GM18520 (cell line): Measurements from ENCODE around the gene SESN1.
A peak's percentile ranks its signal among the peaks of the same experiment; 100 is the strongest.

Source experiments
- ATAC-seq: cut with Tn5 transposase; IDR thresholded peaks from one replicate; pipeline ENCODE4 v1.9.1; 2021; ENCODE audit not compliant: unreplicated experiment

SESN1 gene

DNA sequence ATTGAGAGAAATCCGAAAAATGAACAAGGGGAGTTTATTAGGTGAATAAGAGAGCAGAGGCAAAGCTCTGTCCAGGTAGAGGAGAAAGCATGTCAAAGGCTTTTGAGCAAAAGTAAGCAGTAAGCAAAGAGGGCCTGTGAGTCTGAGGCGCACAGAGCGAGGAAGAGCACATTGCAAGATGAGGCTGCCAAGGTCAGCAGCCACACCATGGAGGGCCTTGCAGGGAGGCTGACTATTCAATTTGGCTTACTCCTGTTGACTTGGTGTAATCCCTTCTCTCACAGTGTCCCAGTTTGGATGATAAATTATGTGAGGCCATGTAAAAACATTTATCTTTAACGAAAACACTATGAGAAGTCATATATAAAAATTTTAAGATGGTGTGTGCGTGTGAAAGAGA, 32.4 kb downstream of the SESN1 start:
- ATAC-seq = no peak

DNA sequence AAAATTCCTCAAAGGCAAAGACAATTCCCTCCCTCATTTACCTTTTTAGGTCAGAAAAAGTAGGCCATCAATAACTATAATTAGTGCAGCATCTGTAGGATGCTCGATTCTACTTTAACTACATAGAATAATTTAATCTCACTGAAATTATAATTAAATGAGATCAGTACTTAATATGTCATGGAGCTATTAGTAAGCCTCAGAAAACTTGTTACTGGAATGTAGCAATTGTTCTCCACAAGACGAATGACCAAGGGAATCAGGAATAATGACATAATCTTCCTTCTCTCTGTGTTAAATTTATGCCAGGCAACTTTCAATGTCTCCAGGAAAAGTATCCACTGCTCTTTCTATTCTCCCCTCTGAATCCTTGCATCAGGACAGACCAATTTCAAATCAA, 34.1 kb downstream of the SESN1 start:
- no peak for ATAC-seq

DNA sequence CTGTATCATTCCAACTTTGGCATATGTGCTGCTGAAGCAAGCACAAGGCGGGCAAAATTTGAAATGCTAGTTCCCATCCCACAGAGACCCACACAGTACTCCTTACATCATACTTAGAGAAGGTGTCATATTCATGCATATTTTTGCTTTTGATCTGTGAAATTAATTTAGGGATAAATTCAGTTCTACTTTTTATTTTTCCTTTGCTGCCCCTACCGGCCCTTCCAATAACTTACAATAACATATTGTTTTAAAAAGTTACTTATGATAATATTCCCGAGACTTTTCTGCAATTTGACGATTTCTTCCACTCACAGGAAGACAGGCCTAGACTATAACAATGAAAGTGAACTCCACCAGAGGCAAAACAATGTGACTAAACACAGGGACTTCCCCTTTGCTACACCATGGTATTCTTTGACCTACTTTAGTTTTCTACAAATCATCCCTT, 35.0 kb downstream of the SESN1 start:
- peak; percentile 53 for ATAC-seq

DNA sequence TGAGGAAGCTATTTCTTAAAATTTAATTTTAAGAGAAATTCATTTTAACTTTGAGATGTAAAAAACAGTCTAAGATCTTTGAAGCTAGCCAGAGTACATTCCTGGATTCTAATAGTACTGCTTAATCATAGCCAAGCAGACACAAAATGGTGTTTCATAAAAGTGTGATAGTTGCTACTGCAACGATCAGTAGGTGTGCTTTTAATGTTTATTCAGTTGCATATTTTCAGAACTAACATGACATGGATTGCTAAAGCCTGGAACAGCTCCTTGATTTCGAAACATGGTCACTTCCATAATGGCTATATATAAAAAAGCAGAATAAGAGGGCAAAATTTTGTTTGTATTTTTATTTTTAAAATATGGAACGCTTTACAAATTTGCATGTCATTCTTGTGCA, 35.5 kb downstream of the SESN1 start:
- ATAC-seq = no peak

DNA sequence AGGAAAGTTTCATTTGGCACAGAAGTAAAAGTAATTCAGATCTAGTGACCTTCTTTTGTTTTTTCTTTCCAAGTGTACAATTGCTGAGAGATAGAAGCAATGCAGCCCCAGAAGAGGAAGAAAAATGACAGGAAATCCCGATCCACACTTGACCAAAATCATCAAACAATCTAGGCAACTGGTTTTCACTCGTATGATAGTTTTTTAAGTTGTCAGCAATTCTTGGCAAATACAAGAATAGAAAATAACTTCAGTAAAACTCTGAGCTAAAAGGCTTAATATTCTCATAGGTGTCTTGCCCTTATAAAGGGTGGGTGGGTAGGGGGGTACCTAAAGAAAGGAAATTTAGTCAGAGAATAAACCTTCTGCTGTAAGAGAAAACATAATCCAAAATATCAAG, 36.0 kb downstream of the SESN1 start:
- no peak for ATAC-seq

DNA sequence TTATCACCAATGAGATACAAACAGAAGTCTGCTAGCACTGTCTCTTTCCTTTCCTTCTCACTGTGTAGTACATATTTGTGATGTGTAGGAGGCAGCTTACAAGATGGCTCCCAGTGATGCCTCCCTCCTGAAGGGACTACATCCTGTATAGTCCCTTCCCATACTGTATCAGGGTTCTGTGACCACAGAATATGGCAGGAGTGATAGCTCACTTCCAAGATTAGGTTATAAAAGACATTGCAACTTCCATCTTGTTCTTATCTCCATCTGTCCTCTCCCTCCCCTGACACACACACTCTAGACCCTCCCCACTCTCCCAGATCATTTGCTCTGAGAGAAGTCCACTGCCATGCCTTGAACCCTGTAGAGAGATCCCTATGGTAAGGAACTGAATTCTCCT, 38.0 kb downstream of the SESN1 start:
- no peak for ATAC-seq

DNA sequence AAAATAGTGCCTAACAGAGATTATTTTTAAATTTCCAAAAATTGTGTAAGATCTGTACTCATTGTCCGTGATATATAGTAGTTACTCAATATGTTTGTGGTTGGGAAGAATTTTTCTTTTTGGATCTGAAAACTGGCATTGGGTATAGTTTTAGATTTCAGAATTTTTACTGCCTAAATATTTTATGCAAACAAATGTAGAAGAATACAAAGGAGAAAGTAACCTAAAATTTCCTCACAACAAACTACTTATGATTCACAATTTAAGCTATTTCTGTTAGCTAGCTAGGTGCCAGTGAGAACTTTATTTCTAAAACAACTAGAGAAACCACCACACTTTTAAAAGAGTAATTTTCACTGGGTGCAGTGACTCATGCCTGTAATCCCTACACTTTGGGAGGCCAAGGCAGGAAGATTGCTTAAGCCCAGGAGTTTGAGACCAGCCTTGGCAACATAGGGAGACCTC, 38.8 kb downstream of the SESN1 start:
- ATAC-seq = no peak

DNA sequence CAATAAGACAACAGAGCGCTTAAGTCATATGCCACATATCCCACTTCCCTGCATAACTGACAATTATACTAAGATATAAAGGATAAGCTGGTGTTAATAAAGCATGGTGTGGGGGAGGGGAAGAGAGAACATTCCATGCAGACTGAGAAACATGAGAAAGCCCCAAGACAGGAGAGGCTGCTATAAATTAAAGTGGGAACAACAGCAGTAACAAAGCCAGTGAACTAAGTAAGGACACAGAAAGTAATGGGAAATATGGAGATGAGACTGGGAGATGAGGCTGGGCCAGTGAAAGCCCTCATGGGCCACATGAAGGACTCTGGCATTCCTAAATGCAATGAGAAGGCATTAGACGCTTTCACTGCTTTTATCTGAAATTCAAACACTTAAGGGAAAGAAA, 41.3 kb downstream of the SESN1 start:
- no peak for ATAC-seq

DNA sequence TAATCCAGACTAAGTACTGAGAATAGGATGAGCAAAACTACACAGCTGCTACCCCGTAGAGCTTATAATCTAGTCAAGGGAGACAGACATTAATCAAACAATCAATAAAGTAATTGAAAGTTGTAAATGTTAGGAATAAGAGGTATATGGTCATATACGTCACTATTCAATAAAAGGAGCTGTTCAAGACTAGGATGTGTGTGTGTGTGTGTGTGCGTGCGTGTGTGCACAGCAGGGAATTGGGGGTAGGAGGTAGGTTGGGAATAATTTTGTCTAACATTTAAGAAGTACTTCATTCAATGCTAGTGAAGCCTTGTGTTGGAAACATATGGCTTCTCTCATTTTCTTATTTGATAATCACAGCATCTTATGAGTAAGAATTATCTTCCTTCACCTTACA, 41.8 kb downstream of the SESN1 start:
- ATAC-seq = no peak

DNA sequence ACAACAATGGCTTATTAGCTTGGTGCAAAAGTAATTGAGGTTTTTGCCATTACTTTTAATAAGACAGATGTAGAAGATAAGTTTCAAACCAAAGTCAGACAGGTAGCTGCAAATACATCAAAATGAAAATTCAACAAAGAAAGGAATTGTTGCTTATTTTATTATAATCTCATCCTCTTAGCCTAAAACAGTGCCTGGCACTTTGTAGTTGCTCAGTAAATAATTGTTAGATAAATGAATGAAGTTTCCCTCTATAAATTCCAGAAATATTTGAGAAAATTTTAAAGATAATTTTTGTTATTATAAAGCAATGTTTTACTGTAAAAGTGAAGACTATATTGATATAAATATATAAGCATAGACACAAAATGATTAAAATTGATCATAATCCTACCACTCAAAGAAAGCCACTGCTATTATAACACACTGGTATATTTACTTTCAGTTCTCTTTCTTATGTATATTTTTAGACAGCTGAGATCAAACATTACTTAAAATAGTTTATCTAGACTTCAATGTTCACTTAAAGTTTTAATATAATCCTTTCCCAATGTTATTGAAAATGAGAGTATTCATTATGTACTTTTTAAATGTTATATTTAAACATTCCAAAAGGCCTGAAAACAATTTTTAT, 42.5 kb downstream of the SESN1 start:
- ATAC-seq = no peak

DNA sequence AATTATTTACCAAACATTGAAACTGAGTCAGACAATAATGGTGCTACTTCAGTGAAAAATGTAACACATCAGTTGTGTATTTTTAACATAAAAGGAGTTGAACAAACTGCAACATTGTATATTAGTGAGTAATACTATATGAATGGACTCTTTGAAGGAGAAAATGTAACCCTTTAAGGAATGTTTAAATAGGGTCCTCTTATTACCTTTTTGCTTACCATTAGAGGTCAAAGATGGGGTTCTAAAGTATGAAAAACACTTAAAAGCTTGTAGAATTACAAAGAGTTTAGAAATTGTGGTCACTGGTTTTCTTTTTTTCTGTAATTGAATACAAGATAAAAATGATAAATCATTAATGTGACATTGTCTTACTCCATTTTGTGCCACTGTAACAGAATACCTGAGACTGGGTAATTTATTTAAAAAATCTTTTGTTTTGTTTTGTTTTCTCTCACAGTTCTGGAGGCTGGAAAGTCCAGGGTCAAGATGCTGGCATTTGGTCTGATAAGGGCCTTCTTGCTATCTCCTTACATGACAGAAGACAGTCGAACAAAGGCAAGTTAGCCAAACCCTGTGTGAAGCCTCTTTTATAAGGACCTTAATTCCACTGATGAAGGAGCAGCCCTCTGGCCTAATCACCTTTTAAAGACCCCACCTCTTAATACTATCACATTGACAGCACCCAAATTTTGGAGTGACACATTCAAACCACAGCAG, 43.2 kb downstream of the SESN1 start:
- no peak for ATAC-seq

DNA sequence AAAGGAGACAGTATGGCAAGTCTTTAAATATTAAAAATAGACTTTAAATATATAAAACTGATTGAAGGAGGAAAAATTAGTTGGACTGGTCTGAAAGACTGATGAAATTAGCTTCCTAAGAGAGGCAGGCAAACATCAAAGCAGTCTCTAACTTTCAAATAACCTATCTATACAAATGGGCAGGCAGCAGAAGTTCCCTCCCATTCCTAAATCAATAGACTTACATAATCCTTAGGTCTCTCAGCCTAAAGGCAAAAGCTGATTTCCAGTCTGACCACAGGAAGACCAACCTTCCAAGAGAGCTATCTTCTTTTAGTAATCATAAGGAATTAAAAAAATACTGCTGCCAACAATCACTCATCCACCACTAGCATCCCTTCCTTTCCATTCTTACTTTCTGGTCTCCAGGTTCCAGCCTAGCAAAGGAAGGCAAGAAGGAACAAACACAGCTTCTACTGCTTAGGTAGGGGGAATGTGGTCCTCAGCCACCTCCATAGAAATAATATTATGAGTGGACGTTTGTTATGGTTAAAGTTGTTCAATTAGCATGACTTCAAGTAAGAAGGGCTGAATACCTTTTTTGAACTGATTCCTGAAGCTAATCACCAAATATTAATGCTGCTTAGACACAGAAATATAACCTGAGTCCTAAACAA, 44.1 kb downstream of the SESN1 start:
- ATAC-seq = no peak

DNA sequence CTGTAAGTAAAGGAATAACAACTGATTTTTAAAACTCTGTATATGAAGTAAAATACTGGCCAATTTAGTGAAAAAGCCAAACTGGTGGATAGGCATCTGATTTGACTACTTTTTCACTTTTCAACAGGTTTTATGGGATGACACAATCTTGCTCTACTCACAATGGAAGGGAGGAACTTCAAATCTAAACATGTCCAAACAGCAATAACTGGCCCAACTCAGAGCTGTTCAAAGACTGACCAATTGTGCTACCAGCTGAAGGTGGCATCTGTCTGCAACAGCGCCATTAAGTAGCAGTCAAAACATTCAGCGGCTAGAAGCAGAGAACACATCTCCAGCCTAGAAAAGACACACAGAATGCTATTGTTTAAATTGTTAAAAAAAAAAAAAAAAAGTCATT, 44.6 kb downstream of the SESN1 start:
- no peak for ATAC-seq

DNA sequence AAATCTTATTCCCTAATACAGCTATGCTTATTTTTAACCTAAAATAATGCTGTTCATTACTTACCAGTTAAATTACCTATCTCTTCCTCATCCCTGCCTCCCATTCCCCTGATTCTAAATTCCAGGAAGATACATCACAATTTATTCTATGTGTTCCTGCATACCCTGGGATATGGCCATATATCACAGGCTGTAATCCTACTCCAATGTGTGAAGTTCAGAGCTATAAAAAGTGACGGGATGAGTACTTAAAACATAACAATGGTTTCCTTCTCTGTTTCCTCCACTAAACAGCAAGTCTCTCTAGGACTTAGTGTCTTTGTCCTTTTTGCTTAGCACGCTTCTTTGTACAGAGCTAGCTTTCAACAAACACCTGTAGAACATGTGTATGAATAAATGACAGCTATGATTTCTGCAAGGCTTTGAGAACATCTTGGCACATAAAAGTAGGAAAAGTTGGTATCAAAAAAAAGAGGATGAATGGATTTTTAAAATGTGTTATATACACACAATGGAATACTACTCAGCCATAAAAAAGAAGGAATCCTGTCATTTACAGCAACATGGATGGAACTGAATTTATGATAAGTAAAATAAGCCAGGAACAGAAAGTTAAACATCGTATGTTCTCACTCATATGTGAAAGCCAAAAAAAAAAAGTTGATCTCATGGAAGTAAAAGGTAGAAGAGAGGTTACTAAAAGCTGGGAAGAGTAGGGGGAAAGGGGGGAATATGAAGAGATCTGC, 45.8 kb downstream of the SESN1 start:
- ATAC-seq = no peak

DNA sequence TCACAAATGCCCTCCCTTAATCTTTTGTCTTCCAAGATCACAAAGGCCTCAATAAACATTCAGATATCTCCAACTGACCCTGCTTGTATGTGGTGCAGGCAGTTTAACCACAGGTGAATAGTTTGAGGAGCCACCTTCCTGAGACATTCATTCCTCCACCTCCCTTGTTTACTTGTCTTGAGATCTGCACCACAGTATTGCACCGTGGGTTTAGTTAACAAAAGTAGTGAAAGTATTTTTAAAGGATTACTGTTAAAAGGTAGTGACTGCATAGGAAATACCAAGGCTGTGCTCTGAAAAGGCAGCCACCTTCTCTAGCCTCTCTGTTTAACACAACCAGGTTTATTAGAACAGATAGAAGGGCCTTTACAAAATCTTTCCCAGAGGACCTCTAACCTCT, 46.5 kb downstream of the SESN1 start:
- no peak for ATAC-seq

DNA sequence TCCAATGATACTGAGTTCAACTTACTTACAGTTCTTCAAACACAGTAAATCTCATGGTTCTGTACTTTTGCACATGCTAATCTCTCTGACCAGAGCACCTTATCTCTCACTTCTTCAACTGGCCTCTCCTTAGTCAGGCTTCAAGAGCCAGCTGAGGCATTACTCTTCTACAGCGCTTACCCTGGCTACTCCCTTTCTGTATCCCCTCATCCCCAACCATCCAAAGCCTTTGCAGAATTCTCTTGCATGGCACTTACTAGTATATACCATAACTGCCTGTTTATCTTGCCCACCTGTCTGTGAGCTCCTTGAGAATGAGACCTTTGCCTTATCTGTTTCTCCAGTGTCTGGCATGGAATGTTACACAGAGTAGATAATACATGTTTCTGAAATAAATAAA, 49.2 kb downstream of the SESN1 start:
- no peak for ATAC-seq

DNA sequence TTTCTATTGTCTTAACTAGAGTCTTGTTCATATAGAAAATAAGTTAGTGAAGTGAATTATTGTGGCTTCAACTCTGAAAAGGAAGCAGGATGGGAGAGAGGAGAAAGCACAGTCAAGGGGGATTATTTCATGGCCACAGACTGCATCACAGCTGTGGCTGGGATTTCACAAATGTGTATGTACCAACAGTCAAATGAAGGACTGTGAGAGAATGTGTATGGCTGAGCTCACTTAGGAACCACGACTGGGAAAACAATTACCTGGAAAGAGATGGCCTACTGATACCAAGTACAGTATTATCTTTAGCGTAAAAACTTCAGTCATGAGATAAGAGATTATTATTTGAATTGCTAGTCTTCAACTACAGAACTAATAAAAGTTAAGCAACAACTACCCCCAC, 54.9 kb downstream of the SESN1 start:
- ATAC-seq = no peak

DNA sequence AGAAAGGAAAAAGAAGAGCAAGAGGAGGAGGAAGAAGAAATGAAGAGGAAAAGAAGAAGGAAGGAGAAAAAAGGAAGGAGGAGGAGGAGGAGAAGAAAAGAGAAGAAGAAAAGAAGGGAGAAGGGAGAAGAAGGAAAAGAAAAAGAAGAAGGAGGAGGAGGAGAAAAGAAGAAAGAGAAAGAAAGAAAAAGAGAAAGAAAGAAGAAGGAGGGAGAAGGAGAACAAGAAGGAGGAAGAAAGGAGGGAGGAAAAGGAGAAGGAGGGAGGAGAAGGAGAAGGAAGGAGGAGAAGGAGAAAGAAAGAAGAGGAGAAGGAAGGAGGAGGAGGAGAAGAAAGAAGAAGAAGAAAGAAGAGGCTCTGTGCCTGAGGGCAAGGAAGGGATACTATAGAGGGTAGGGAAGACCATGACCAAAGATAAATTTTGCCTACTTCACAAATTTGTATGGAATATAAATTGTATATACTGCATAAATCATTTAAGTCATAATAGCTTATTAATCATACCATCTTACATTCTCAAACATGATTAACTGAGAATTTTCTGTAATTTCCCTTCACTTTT, 55.7 kb downstream of the SESN1 start:
- ATAC-seq = no peak

DNA sequence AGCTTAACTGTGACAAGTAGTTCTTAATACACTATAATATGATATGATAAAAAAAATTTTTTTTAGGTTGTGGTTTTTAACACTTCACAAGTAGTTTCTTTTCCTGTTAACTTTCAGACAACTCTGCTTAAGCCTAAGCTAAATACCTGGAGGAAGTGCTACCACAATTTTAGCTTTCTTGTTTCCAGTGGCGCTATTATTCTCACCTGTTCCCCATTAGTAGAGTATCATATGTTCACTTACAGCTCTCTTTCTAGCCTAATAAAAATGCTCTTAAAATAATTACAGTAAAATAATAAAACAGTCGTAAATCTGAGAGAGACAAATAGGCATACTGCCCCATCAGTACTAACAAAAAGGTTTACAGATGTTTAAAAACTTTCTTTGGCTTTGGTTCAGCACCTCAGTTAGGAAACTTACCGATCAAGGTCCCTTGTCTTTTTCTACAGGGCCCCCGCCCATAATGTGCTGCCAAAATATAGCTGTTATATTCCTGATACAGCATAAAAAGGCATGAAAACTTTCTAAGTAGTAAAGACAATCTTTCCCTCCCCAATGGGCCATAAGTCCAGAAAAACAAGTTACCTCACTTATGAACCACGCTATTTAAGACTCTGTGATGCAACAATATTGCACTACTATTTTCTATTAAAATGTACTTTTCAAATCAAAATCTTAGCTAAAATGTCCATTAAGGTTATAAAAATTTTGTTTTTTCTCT, 57.9 kb downstream of the SESN1 start:
- ATAC-seq = no peak

DNA sequence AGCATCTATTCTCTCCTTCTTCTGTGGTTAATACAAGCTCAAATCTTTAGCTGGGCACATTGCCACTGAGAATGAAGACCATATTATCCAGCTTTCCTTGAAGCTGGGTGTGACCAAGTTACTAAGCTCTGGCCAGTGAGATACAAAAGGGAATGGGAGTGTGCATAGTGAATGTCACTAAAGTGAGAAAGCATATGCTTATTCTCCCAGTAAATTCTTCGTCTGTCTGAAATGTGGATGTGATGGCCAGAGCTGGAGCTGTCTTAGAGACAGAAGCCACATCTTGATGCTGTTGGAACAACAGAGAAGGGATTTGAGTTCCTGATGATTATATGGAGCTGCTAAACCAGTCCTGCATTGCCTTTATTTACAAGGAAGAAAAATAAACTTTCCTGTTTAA, 60.1 kb downstream of the SESN1 start:
- no peak for ATAC-seq

DNA sequence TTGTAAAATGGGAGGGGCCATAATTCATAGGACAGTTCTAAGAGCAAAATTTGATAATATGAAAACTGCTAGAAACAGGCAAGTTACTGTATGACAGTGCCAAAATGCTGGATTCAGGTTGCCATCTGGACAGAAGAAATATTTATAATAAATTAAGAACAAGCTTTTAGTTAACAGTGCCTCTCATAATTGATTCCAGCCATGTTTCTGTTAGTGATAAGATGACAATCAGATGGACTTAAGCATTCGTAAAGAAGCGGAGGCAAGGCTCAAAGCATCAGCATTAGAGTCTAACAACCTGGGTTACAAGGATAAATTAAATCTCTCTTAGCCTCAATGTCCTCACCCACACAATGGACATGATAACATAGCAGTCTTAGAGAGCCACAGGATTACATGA, 61.0 kb downstream of the SESN1 start:
- ATAC-seq = no peak
